ENCODE measurements around the gene IFRD2.
A peak's percentile ranks its signal among the peaks of the same experiment; 100 is the strongest.

IFRD2 gene

GRCh38 chr3:50242851-50243542, 49.2 kb downstream of the IFRD2 start:
- H3K79me1 ChIP-seq (ENCODE audit: low read length) = peaks cover 33% of the 10 kb centered on the region
- H3K4me1 ChIP-seq (ENCODE audit: control insufficient read depth, low read depth, low read length) = peaks cover 48% of the 10 kb centered on the region
- H3K18ac ChIP-seq (ENCODE audit: low read length) = no peak overlapping the region
- no CpG with 5 or more reads among the region's 14 CpGs for WGBS (ENCODE audit: extremely low coverage, insufficient coverage, low lambda C conversion rate)
- H3K9ac ChIP-seq (ENCODE audit: low read length) = peak overlapping the region; percentile 17
- no peak for DNase-seq
- no peak overlapping the region for H4K8ac ChIP-seq (ENCODE audit: low read depth, low read length)
- H4K5ac ChIP-seq (ENCODE audit: low read length) = no peak overlapping the region
- H3K4ac ChIP-seq (ENCODE audit: low read depth, low read length) = no peak overlapping the region
- H2BK5ac ChIP-seq (ENCODE audit: low read length) = no peak overlapping the region
- H2BK15ac ChIP-seq (replicated peaks; ENCODE audit: low read depth) = no peak overlapping the region
- H3K4me2 ChIP-seq (ENCODE audit: low read length) = no peak overlapping the region
- no peaks in the 10 kb centered on the region for H3K36me3 ChIP-seq (ENCODE audit: control insufficient read depth, insufficient read depth, low read length)
- H3K4me3 ChIP-seq (ENCODE audit: low read length) = no peak overlapping the region
- H3K56ac ChIP-seq (ENCODE audit: low read length) = peak overlapping the region; percentile 83
- H3K27me3 ChIP-seq (ENCODE audit: insufficient read depth, low read length, poor library complexity) = no peaks in the 10 kb centered on the region
- H3K79me2 ChIP-seq (ENCODE audit: control insufficient read depth, insufficient read depth, low read length) = peaks cover 69% of the 10 kb centered on the region
- H3K23ac ChIP-seq (ENCODE audit: low read length) = no peak overlapping the region
- no peak overlapping the region for H2BK120ac ChIP-seq (ENCODE audit: low read depth, low read length)
- H2AK5ac ChIP-seq (ENCODE audit: low read length) = peak overlapping the region; percentile 64
- H3K27ac ChIP-seq (ENCODE audit: low read depth, low read length) = peak overlapping the region; percentile 5

- Histone ChIP-seq H3K9ac (ENCODE audit: low read length) (peak overlapping the region; percentile 62), H2BK15ac (replicated peaks; ENCODE audit: low read depth) (no peak overlapping the region), H2BK120ac (ENCODE audit: low read depth, low read length) (no peak overlapping the region), H3K4me2 (ENCODE audit: low read length) (no peak overlapping the region), H3K27ac (ENCODE audit: low read depth, low read length) (no peak overlapping the region), H4K8ac (ENCODE audit: low read depth, low read length) (no peak overlapping the region), H3K36me3 (ENCODE audit: control insufficient read depth, insufficient read depth, low read length) (no peaks in the 10 kb centered on the region), H2BK5ac (ENCODE audit: low read length) (no peak overlapping the region), H3K27me3 (ENCODE audit: insufficient read depth, low read length, poor library complexity) (no peaks in the 10 kb centered on the region), H3K4ac (ENCODE audit: low read depth, low read length) (no peak overlapping the region), H3K79me2 (ENCODE audit: control insufficient read depth, insufficient read depth, low read length) (peaks cover 69% of the 10 kb centered on the region), H3K56ac (ENCODE audit: low read length) (peak overlapping the region; percentile 83), H3K79me1 (ENCODE audit: low read length) (peaks cover 33% of the 10 kb centered on the region), H3K18ac (ENCODE audit: low read length) (no peak overlapping the region), H3K23ac (ENCODE audit: low read length) (no peak overlapping the region), H4K5ac (ENCODE audit: low read length) (no peak overlapping the region), H2AK5ac (ENCODE audit: low read length) (peak overlapping the region; percentile 0), H3K4me1 (ENCODE audit: control insufficient read depth, low read depth, low read length) (peaks cover 49% of the 10 kb centered on the region), H3K4me3 (ENCODE audit: low read length) (no peak overlapping the region)
- no CpG with 5 or more reads among the region's 3 CpGs for WGBS (ENCODE audit: extremely low coverage, insufficient coverage, low lambda C conversion rate)
- no peak for DNase-seq
These were observed 49.9 kb downstream of the IFRD2 start for GRCh38 chr3:50242381-50242770.

GRCh38 chr3:50241713-50242380, 50.4 kb downstream of the IFRD2 start:
- peaks cover 70% of the 10 kb centered on the region for H3K79me2 ChIP-seq (ENCODE audit: control insufficient read depth, insufficient read depth, low read length)
- H2BK15ac ChIP-seq (replicated peaks; ENCODE audit: low read depth) = no peak overlapping the region
- H3K9ac ChIP-seq (ENCODE audit: low read length) = peak overlapping the region; percentile 62
- peaks cover 36% of the 10 kb centered on the region for H3K79me1 ChIP-seq (ENCODE audit: low read length)
- H3K56ac ChIP-seq (ENCODE audit: low read length) = peak overlapping the region; percentile 83
- no peak overlapping the region for H3K4me3 ChIP-seq (ENCODE audit: low read length)
- peak overlapping the region; percentile 54 for H3K23ac ChIP-seq (ENCODE audit: low read length)
- H3K27ac ChIP-seq (ENCODE audit: low read depth, low read length) = peak overlapping the region; percentile 68
- H3K36me3 ChIP-seq (ENCODE audit: control insufficient read depth, insufficient read depth, low read length) = no peaks in the 10 kb centered on the region
- no peak overlapping the region for H4K8ac ChIP-seq (ENCODE audit: low read depth, low read length)
- peak overlapping the region; percentile 95 for H2BK5ac ChIP-seq (ENCODE audit: low read length)
- no peak for DNase-seq
- H4K5ac ChIP-seq (ENCODE audit: low read length) = no peak overlapping the region
- H3K4me2 ChIP-seq (ENCODE audit: low read length) = peak overlapping the region; percentile 10
- H2AK5ac ChIP-seq (ENCODE audit: low read length) = peak overlapping the region; percentile 0
- H2BK120ac ChIP-seq (ENCODE audit: low read depth, low read length) = no peak overlapping the region
- peaks cover 48% of the 10 kb centered on the region for H3K4me1 ChIP-seq (ENCODE audit: control insufficient read depth, low read depth, low read length)
- H3K4ac ChIP-seq (ENCODE audit: low read depth, low read length) = peak overlapping the region; percentile 82
- WGBS (ENCODE audit: extremely low coverage, insufficient coverage, low lambda C conversion rate) = no CpG with 5 or more reads among the region's 7 CpGs
- no peaks in the 10 kb centered on the region for H3K27me3 ChIP-seq (ENCODE audit: insufficient read depth, low read length, poor library complexity)
- peak overlapping the region; percentile 29 for H3K18ac ChIP-seq (ENCODE audit: low read length)

GRCh38 chr3:50241163-50241562, 51.1 kb downstream of the IFRD2 start:
- no peak overlapping the region for H4K8ac ChIP-seq (ENCODE audit: low read depth, low read length)
- H3K79me2 ChIP-seq (ENCODE audit: control insufficient read depth, insufficient read depth, low read length) = peaks cover 77% of the 10 kb centered on the region
- no peak overlapping the region for H4K5ac ChIP-seq (ENCODE audit: low read length)
- peak overlapping the region; percentile 68 for H3K27ac ChIP-seq (ENCODE audit: low read depth, low read length)
- no peak overlapping the region for H3K23ac ChIP-seq (ENCODE audit: low read length)
- no peaks in the 10 kb centered on the region for H3K36me3 ChIP-seq (ENCODE audit: control insufficient read depth, insufficient read depth, low read length)
- H3K79me1 ChIP-seq (ENCODE audit: low read length) = peaks cover 39% of the 10 kb centered on the region
- no peak overlapping the region for H2BK120ac ChIP-seq (ENCODE audit: low read depth, low read length)
- peak overlapping the region; percentile 95 for H2BK5ac ChIP-seq (ENCODE audit: low read length)
- peak overlapping the region; percentile 43 for H3K4me2 ChIP-seq (ENCODE audit: low read length)
- H3K4ac ChIP-seq (ENCODE audit: low read depth, low read length) = peak overlapping the region; percentile 82
- H3K4me3 ChIP-seq (ENCODE audit: low read length) = no peak overlapping the region
- WGBS (ENCODE audit: extremely low coverage, insufficient coverage, low lambda C conversion rate) = no CpG with 5 or more reads among the region's 4 CpGs
- H3K18ac ChIP-seq (ENCODE audit: low read length) = peak overlapping the region; percentile 29
- H3K56ac ChIP-seq (ENCODE audit: low read length) = peak overlapping the region; percentile 83
- peak overlapping the region; percentile 62 for H3K9ac ChIP-seq (ENCODE audit: low read length)
- DNase-seq = peak; percentile 91
- H2BK15ac ChIP-seq (replicated peaks; ENCODE audit: low read depth) = no peak overlapping the region
- H3K27me3 ChIP-seq (ENCODE audit: insufficient read depth, low read length, poor library complexity) = no peaks in the 10 kb centered on the region
- H2AK5ac ChIP-seq (ENCODE audit: low read length) = peak overlapping the region; percentile 0
- H3K4me1 ChIP-seq (ENCODE audit: control insufficient read depth, low read depth, low read length) = peaks cover 43% of the 10 kb centered on the region

GRCh38 chr3:50239649-50240048, 52.6 kb downstream of the IFRD2 start:
- Histone ChIP-seq H4K8ac (ENCODE audit: low read depth, low read length) (no peak overlapping the region), H3K27me3 (ENCODE audit: insufficient read depth, low read length, poor library complexity) (no peaks in the 10 kb centered on the region), H3K4me1 (ENCODE audit: control insufficient read depth, low read depth, low read length) (peaks cover 39% of the 10 kb centered on the region), H3K36me3 (ENCODE audit: control insufficient read depth, insufficient read depth, low read length) (no peaks in the 10 kb centered on the region), H2BK120ac (ENCODE audit: low read depth, low read length) (no peak overlapping the region), H3K9ac (ENCODE audit: low read length) (peak overlapping the region; percentile 19), H3K79me1 (ENCODE audit: low read length) (peaks cover 38% of the 10 kb centered on the region), H3K23ac (ENCODE audit: low read length) (peak overlapping the region; percentile 35), H4K5ac (ENCODE audit: low read length) (no peak overlapping the region), H2AK5ac (ENCODE audit: low read length) (no peak overlapping the region), H3K4ac (ENCODE audit: low read depth, low read length) (no peak overlapping the region), H3K4me2 (ENCODE audit: low read length) (no peak overlapping the region), H3K27ac (ENCODE audit: low read depth, low read length) (no peak overlapping the region), H3K18ac (ENCODE audit: low read length) (no peak overlapping the region), H2BK15ac (replicated peaks; ENCODE audit: low read depth) (no peak overlapping the region), H2BK5ac (ENCODE audit: low read length) (no peak overlapping the region), H3K79me2 (ENCODE audit: control insufficient read depth, insufficient read depth, low read length) (peaks cover 76% of the 10 kb centered on the region), H3K4me3 (ENCODE audit: low read length) (no peak overlapping the region), H3K56ac (ENCODE audit: low read length) (peak overlapping the region; percentile 63)
- DNase-seq = no peak
- WGBS (ENCODE audit: extremely low coverage, insufficient coverage, low lambda C conversion rate) = no CpG with 5 or more reads among the region's 4 CpGs

All from mesendoderm (in vitro differentiated cells).